ENCODE data around the gene TMC5. TPM values are rescaled to one million over a fixed set of nuclear protein-coding genes. Genes with fewer than 3 reads are reported as not detected.

The TMC5 gene
- total RNA-seq, 1 experiment from 2014 or later, result 1.2 TPM

- Histone ChIP-seq H4K5ac (ENCODE audit: insufficient read length, low read depth, low read length) (no peak overlapping the region), H3K9ac (ENCODE audit: extremely low read depth, insufficient read length, low read length) (no peak overlapping the region), H3K14ac (ENCODE audit: insufficient read depth, low read length) (no peak overlapping the region), H2AFZ (ENCODE audit: low read length) (no peak overlapping the region), H3K18ac (ENCODE audit: insufficient read length, low read depth, low read length) (no peak overlapping the region), H4K8ac (replicated peaks; ENCODE audit: insufficient read length, low read depth, low read length) (no peak overlapping the region), H3K23ac (ENCODE audit: insufficient read length, low read depth, low read length) (no peak overlapping the region), H3K4me1 (ENCODE audit: insufficient read depth, low read length) (no peaks in the 10 kb centered on the region), H3T11ph (ENCODE audit: low read length) (no peak overlapping the region), H3K27me3 (ENCODE audit: insufficient read depth, low read length) (no peaks in the 10 kb centered on the region), H2AK5ac (ENCODE audit: insufficient read length, low read length) (no peak overlapping the region), H3K9me3 (ENCODE audit: control insufficient read depth, low read depth, low read length) (no peaks in the 10 kb centered on the region), H2BK12ac (ENCODE audit: insufficient read length, low read depth, low read length) (no peak overlapping the region), H2BK15ac (ENCODE audit: low read depth, low read length) (no peak overlapping the region), H3K4ac (ENCODE audit: low read depth, low read length) (no peak overlapping the region), H2BK120ac (ENCODE audit: low read depth, low read length, poor library complexity, severe bottlenecking) (no peak overlapping the region), H3K23me2 (ENCODE audit: insufficient read length, low read depth, low read length, poor library complexity, severe bottlenecking) (no peaks in the 10 kb centered on the region), H4K20me1 (ENCODE audit: control insufficient read depth, insufficient read depth, insufficient read length) (no peaks in the 10 kb centered on the region), H4K91ac (ENCODE audit: insufficient read length, low read depth, low read length) (no peak overlapping the region), H3K27ac (ENCODE audit: insufficient read length, low read depth, low read length) (no peak overlapping the region), H3K4me2 (ENCODE audit: insufficient read depth, insufficient read length, low read length) (no peak overlapping the region), H3K79me2 (ENCODE audit: insufficient read depth, low read length) (no peaks in the 10 kb centered on the region), H3K79me1 (ENCODE audit: insufficient read depth, low read depth, low read length, poor library complexity, severe bottlenecking) (no peaks in the 10 kb centered on the region), H2BK5ac (ENCODE audit: insufficient read length, low read length) (no peak overlapping the region), H2BK20ac (ENCODE audit: low read depth, low read length, poor library complexity, severe bottlenecking) (no peak overlapping the region), H3K56ac (ENCODE audit: insufficient read length, low read depth, low read length) (no peak overlapping the region)
- TF ChIP-seq CTCF (conservative IDR thresholded peaks at IDR 0.05), result no peak
- no CpG with 5 or more reads among the region's 5 CpGs for WGBS (ENCODE audit: extremely low coverage, insufficient read length, low lambda C conversion rate)
- Mint-ChIP-seq H3K27ac (no peak overlapping the region; a peak in 1 of 7 replicates), H3K4me1 (no peaks in the 10 kb centered on the region), H3K27me3 (ENCODE audit: low read depth) (no peaks in the 10 kb centered on the region), H3K36me3 (ENCODE audit: insufficient read depth in 1 of 3, low read depth in 3 of 3) (peaks cover 31 to 70% (median 64%) of the 10 kb centered on the region in 3 experiments), H3K9me3 (no peaks in the 10 kb centered on the region), H3K4me3 (no peak overlapping the region)
- DNase-seq, result no peak
Measured at GRCh38 chr16:19505600-19506303, 88.1 kb downstream of the TMC5 start.
